GM12801 (cell line): ENCODE data around the gene IRF2.

Source experiments
- CTCF ChIP-seq: IDR thresholded peaks from one replicate; pipeline ENCODE4 v1.5.1; 2011; ENCODE audit warnings: control low read depth; ENCODE audit not compliant: insufficient read length; ENCODE audit errors: extremely low read depth

The IRF2 gene

GRCh38 chr4:184417802-184418511 is 56.4 kb downstream of the IRF2 start:
- no peak for TF ChIP-seq CTCF

GRCh38 chr4:184416913-184417734 is 57.2 kb downstream of the IRF2 start:
- no peak for TF ChIP-seq CTCF

- no peak for TF ChIP-seq CTCF
Observed at GRCh38 chr4:184415071-184415470, 59.3 kb downstream of the IRF2 start.

GRCh38 chr4:184413261-184414046 is 60.9 kb downstream of the IRF2 start:
- no peak for TF ChIP-seq CTCF

GRCh38 chr4:184410748-184411147 is 63.6 kb downstream of the IRF2 start:
- no peak for TF ChIP-seq CTCF

GRCh38 chr4:184409911-184410692 is 64.2 kb downstream of the IRF2 start:
- no peak for TF ChIP-seq CTCF
